Common myeloid progenitor, CD34-positive (primary cell): ENCODE measurements around the gene SLC5A4.
"Not testable (repeated sequence)": the region's sequence is repeated elsewhere in the genome, so short reads cannot be mapped to it uniquely, and the experiment has no call there.

Source experiments
- CTCF ChIA-PET: fragments of 350-600 bp; sonication (Branson Sonifier 250); formaldehyde crosslinking; loops from one replicate; lab custom pipeline; 2021; ENCODE audit warnings: antibody characterized with exemption; lab: Charles Lee
- POLR2A ChIA-PET: fragments of 350-600 bp; sonication (Branson Sonifier 250); formaldehyde crosslinking; loops from one replicate; lab custom pipeline; 2021; ENCODE audit warnings: antibody characterized with exemption; lab: Charles Lee
- DNase-seq, 3 donors: peaks; one replicate each; pipeline versions ENCODE4 v3.0.0 to v3.0.0-alpha.2; 2013
- H3K27ac ChIP-seq, 2 experiments: 1 replicate in 1 of 2; 2 replicates in 1 of 2; pipeline ENCODE4 v1.7.0; 2013; ENCODE audit warnings: inconsistent platforms in 2 of 2, low read length in 2 of 2, mild to moderate bottlenecking in 2 of 2, low read depth in 1 of 2, moderate library complexity in 1 of 2; ENCODE audit not compliant: severe bottlenecking in 2 of 2, insufficient read depth in 1 of 2, poor library complexity in 1 of 2
- H3K27me3 ChIP-seq, 5 experiments: replicated peaks in 2 of 5; 1 replicate in 3 of 5; 2 replicates in 2 of 5; pipeline versions ENCODE4 v1.6.1 to v1.7.0; 2013; ENCODE audit warnings: low read length in 4 of 5, mild to moderate bottlenecking in 2 of 5, moderate library complexity in 2 of 5, inconsistent platforms in 1 of 5; ENCODE audit not compliant: insufficient read depth in 5 of 5, control insufficient read depth in 4 of 5
- H3K36me3 ChIP-seq, 4 experiments: 1 replicate in 2 of 4; 2 replicates in 2 of 4; pipeline versions ENCODE4 v1.6.1 to v1.7.0; 2013; ENCODE audit warnings: low read length in 3 of 4, control low read depth in 1 of 4, mild to moderate bottlenecking in 1 of 4; ENCODE audit not compliant: control insufficient read depth in 4 of 4, insufficient read depth in 4 of 4
- H3K4me1 ChIP-seq, 4 experiments: 1 replicate in 3 of 4; 2 replicates in 1 of 4; pipeline versions ENCODE4 v1.6.1 to v1.7.1; 2013; ENCODE audit warnings: low read length in 3 of 4, mild to moderate bottlenecking in 3 of 4, control low read depth in 1 of 4, inconsistent platforms in 1 of 4, moderate library complexity in 1 of 4; ENCODE audit not compliant: control insufficient read depth in 4 of 4, insufficient read depth in 4 of 4; ENCODE audit errors: control extremely low read depth in 1 of 4
- H3K4me3 ChIP-seq, 7 experiments: 1 replicate in 4 of 7; 2 replicates in 3 of 7; pipeline versions ENCODE4 v1.5.1 to v1.7.0; 2013; ENCODE audit warnings: mild to moderate bottlenecking in 7 of 7, low read length in 6 of 7, moderate library complexity in 6 of 7, inconsistent platforms in 2 of 7, low read depth in 2 of 7, control low read depth in 1 of 7; ENCODE audit not compliant: insufficient read depth in 4 of 7, control insufficient read depth in 1 of 7; ENCODE audit errors: extremely low read depth in 1 of 7
- H3K9me3 ChIP-seq, 5 experiments: 1 replicate in 4 of 5; 2 replicates in 1 of 5; pipeline versions ENCODE4 v1.6.1 to v1.7.1; 2013; ENCODE audit warnings: low read length in 4 of 5, mild to moderate bottlenecking in 2 of 5, inconsistent platforms in 1 of 5, low read depth in 1 of 5, moderate library complexity in 1 of 5; ENCODE audit not compliant: control insufficient read depth in 4 of 5, insufficient read depth in 2 of 5; ENCODE audit errors: control extremely low read depth in 1 of 5
- WGBS: methylation state at CpG from one replicate; pipeline ENCODE4 v1.1.5; 2013; ENCODE audit not compliant: insufficient coverage; 5-methylcytosine and 5-hydroxymethylcytosine counted together

Gene SLC5A4

DNA sequence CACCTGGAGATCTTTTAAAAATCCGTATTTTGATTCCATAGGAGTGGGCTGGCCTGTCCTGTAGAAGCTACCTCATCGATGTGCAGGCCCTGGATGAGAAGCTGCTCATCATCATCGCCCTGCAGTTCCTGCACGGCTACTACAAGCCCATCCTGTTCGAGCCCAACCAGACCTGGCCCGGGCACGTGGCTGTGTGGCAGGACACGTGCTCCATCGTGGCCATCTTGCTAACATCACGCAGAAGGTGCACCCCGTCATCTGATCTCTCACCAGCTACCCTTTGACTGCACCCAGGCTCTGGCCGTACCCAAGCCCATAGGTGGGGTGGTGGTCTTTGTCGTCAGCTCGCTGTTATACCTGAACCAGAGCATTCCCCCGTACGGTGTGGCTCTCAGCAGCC, 14.2 kb upstream of the SLC5A4 start:
- Histone ChIP-seq H3K27me3 (peaks cover 0 to 2% (median 0%) of the 10 kb centered on the region in 5 experiments), H3K27ac (no peak overlapping the region), H3K4me3 (no peak overlapping the region), H3K36me3 (no peaks in the 10 kb centered on the region), H3K4me1 (peaks cover 0 to 2% (median 0%) of the 10 kb centered on the region in 4 experiments), H3K9me3 (no peaks in the 10 kb centered on the region)
- ChIA-PET POLR2A (no interaction called here), CTCF (interaction anchor here (0.7 kb wide), 1 partner anchor 165 kb away, joined by 3 read pairs; no protein-coding TSS in a partner anchor)
- WGBS = 93% methylated on average over 10 of the region's 16 CpGs
- no peak for DNase-seq

DNA sequence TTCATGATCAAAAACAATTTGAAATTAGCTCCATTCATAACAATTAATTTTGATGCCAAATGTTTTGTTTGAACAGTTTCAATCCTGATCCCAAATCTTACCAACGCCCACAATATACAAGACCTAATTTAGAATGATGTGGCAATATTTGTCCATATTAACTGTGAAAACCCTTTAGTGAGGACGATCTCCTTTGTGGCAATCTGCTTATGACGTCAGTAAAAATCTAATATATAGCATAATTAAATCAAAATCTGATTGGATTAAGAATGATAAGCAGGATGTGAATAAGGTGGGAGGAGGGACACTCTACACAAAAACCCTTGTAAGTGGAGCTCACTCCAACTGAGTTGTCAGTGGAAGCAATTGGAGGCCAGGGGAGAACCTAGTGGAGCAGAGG, 11.9 kb upstream of the SLC5A4 start:
- H3K27me3 ChIP-seq = no peaks in the 10 kb centered on the region
- no peak overlapping the region for H3K4me3 ChIP-seq
- H3K9me3 ChIP-seq = no peaks in the 10 kb centered on the region
- no peaks in the 10 kb centered on the region for H3K36me3 ChIP-seq
- no peak overlapping the region for H3K27ac ChIP-seq
- no CpG with 5 or more reads among the region's 3 CpGs for WGBS
- H3K4me1 ChIP-seq = peaks cover 0 to 2% (median 0%) of the 10 kb centered on the region in 4 experiments
- DNase-seq = no peak
- CTCF ChIA-PET = interaction anchor here (1.1 to 3.6 kb wide), 6 partner anchors 66 to 290 kb away, joined by 3 to 22 read pairs (median 4); no protein-coding TSS in a partner anchor
- POLR2A ChIA-PET = no interaction called here

GRCh38 chr22:32265882-32266767, 11.0 kb upstream of the SLC5A4 start:
- WGBS = 43% methylated on average over 3 of the region's 10 CpGs
- DNase-seq = peak; percentile 79 to 89 (median 84)
- POLR2A ChIA-PET = no interaction called here
- Histone ChIP-seq H3K27ac (no peak overlapping the region), H3K36me3 (no peaks in the 10 kb centered on the region), H3K4me1 (peaks cover 0 to 2% (median 0%) of the 10 kb centered on the region in 4 experiments), H3K9me3 (no peaks in the 10 kb centered on the region), H3K4me3 (peak overlapping the region in 1 of 7 experiments; percentile 2), H3K27me3 (no peaks in the 10 kb centered on the region)
- CTCF ChIA-PET = interaction anchor here (0.6 to 3.6 kb wide), 10 partner anchors 9 to 289 kb away, joined by 3 to 22 read pairs (median 4); no protein-coding TSS in a partner anchor

DNA sequence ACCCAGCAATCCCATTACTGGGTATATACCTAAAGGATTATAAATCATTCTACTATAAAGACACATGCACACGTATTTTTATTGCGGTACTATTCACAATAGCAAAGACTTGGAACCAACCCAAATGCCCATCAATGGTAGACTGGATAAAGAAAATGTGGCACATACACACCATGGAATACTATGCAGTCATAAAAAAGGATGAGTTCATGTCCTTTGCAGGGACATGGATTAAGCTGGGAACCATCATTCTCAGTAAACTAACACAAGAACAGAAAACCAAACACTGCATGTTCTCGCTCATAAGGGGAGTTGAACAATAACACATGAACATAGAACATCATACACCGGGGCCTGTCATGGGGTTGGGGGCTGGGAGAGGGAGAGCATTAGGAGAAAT, 8.5 kb upstream of the SLC5A4 start:
- H3K27ac ChIP-seq, CTCF ChIA-PET, POLR2A ChIA-PET, H3K36me3 ChIP-seq, H3K27me3 ChIP-seq, H3K9me3 ChIP-seq, H3K4me3 ChIP-seq, H3K4me1 ChIP-seq, DNase-seq: not testable (repeated sequence)
- WGBS = no CpG with 5 or more reads among the region's 4 CpGs

GRCh38 chr22:32261306-32261705, 6.2 kb upstream of the SLC5A4 start:
- DNase-seq = no peak
- POLR2A ChIA-PET = no interaction called here
- CTCF ChIA-PET = no interaction called here
- WGBS = 96% methylated on average over 3 of the region's 4 CpGs
- Histone ChIP-seq H3K4me3 (no peak overlapping the region), H3K4me1 (peaks cover 0 to 2% (median 0%) of the 10 kb centered on the region in 4 experiments), H3K9me3 (no peaks in the 10 kb centered on the region), H3K27me3 (peaks cover 0 to 3% (median 0%) of the 10 kb centered on the region in 5 experiments), H3K27ac (no peak overlapping the region), H3K36me3 (no peaks in the 10 kb centered on the region)

GRCh38 chr22:32258791-32259190, 3.6 kb upstream of the SLC5A4 start:
- WGBS = 100% methylated on average over 1 of the region's 2 CpGs
- ChIA-PET CTCF (no interaction called here), POLR2A (no interaction called here)
- Histone ChIP-seq H3K9me3 (peaks cover 0 to 1% (median 0%) of the 10 kb centered on the region in 5 experiments), H3K4me1 (no peaks in the 10 kb centered on the region), H3K36me3 (no peaks in the 10 kb centered on the region), H3K27ac (no peak overlapping the region), H3K27me3 (peaks cover 0 to 7% (median 2%) of the 10 kb centered on the region in 5 experiments), H3K4me3 (no peak overlapping the region)
- no peak for DNase-seq

DNA sequence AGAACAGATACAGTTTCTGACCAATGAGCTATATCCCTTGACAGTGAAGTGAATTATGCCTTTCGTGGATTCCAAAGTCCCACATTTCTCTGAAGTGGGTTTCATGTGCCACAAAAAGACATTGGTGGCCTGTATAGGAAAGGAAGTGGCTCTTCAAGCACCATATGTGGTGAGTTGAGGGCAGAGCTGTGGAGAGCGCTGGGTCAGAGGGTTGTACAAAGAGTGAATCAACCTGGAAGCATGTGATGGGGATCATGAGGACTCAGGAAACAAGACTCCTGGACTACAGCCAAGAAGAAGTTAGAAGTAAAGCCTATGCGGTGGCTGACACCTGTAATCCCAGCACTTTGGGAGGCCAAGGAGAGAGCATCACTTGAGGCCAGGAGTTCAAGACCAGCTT, 579 bp upstream of the SLC5A4 start:
- H3K4me3 ChIP-seq = no peak overlapping the region
- no peaks in the 10 kb centered on the region for H3K36me3 ChIP-seq
- H3K9me3 ChIP-seq = peaks cover 0 to 1% (median 0%) of the 10 kb centered on the region in 5 experiments
- ChIA-PET POLR2A (no interaction called here), CTCF (no interaction called here)
- no peaks in the 10 kb centered on the region for H3K4me1 ChIP-seq
- H3K27ac ChIP-seq = no peak overlapping the region
- H3K27me3 ChIP-seq = peaks cover 0 to 6% (median 2%) of the 10 kb centered on the region in 5 experiments
- DNase-seq = peak in 1 of 3 donors; percentile 1
- 62% methylated on average over 3 of the region's 3 CpGs for WGBS
